Dendritic cell treated with granulocyte-macrophage colony-stimulating factor and Interleukin-4, amounts not matched to agents 40 ng/mL and 50 ng/mL, for 4 days (primary cell): Measurements from ENCODE around the gene POM121L12.

Experiments
- H3K27ac Mint-ChIP-seq: one replicate; pipeline ENCODE4 v1.8.0; 2022; ENCODE audit warnings: mild to moderate bottlenecking, mixed read lengths
- H3K27me3 Mint-ChIP-seq: one replicate; pipeline ENCODE4 v1.8.0; 2022; ENCODE audit warnings: mild to moderate bottlenecking, mixed read lengths
- H3K36me3 Mint-ChIP-seq: one replicate; pipeline ENCODE4 v1.8.0; 2022; ENCODE audit warnings: low read depth, mixed read lengths
- H3K4me1 Mint-ChIP-seq: one replicate; pipeline ENCODE4 v1.8.0; 2022; ENCODE audit warnings: low read depth, mixed read lengths
- H3K4me3 Mint-ChIP-seq: one replicate; pipeline ENCODE4 v1.8.0; 2022; ENCODE audit warnings: mild to moderate bottlenecking, moderate library complexity, mixed read lengths
- H3K9me3 Mint-ChIP-seq: one replicate; pipeline ENCODE4 v1.8.0; 2022; ENCODE audit warnings: mixed read lengths
- intact Hi-C: fragments of 100-400 bp; cut with micrococcal nuclease; formaldehyde crosslinking; loops from one replicate; pipeline ENCODE4 v1.15.0; 2022

POM121L12 gene

DNA sequence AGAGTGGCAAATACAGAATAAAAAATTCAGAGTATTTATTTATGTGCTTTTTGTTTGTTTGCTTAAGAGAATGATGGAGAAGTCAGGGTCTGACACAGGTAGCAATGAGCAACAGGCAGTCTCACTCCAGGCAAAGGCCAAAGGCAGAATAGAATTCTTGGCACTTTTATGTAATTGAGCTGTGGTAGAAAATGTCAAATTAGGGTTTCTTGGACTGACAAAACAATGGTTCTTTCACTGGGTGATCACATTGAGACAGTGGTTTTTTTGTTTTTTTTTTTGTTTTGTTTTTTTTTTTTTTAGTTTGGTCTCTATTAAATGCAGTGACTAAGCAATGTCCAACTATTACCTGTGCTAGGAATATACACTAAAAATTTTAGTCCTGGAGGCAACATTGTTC is 27.4 kb downstream of the POM121L12 start:
- H3K4me1 Mint-ChIP-seq = no peaks in the 10 kb centered on the region
- peaks cover 49% of the 10 kb centered on the region for H3K9me3 Mint-ChIP-seq
- H3K27me3 Mint-ChIP-seq = no peaks in the 10 kb centered on the region
- H3K36me3 Mint-ChIP-seq = no peaks in the 10 kb centered on the region
- H3K27ac Mint-ChIP-seq = no peak overlapping the region
- H3K4me3 Mint-ChIP-seq = no peak overlapping the region
- intact Hi-C loops = no loop called here

DNA sequence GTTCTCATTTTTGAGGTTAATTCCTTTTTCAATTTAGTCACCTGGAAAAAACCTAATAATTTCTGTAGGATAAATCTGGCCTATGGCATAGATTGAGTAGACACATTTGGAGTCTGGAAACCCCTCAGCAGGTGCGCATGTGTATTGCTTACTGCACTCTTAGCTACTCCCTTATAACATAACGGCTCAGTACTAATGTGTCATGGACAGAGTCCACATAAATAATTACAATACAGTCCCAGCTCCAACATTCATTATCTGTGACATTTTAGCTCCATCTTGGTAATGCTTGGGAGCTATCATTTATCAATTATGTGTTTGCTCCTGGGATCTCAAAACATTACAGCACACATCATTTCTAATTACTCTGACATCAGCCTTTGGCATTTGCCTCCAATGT is 33.2 kb downstream of the POM121L12 start:
- Mint-ChIP-seq H3K4me1 (no peaks in the 10 kb centered on the region), H3K4me3 (no peak overlapping the region), H3K9me3 (peaks cover 19% of the 10 kb centered on the region), H3K27ac (no peak overlapping the region), H3K36me3 (no peaks in the 10 kb centered on the region), H3K27me3 (no peaks in the 10 kb centered on the region)
- intact Hi-C loops = no loop called here

DNA sequence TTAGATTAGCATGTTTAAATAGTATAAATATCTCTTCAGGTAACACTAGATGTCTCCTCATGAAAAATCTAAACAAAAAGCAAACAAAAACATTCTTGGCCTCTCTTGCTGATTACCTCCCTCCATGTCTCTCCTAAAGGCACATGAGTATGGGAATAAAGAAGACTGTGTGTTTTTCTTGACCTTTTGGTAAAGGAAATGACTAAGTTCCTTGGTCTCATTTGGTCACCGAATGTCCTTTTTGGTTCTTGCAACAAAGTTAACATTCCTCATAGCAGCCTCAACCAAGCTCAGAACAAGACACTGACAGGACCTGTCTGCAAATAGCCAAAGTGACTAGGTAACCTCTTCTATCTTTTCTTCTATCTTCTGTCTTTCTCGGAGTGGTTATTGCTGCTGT is 35.5 kb downstream of the POM121L12 start:
- Mint-ChIP-seq H3K4me1 (no peaks in the 10 kb centered on the region), H3K36me3 (no peaks in the 10 kb centered on the region), H3K27ac (no peak overlapping the region), H3K9me3 (peaks cover 20% of the 10 kb centered on the region), H3K27me3 (no peaks in the 10 kb centered on the region), H3K4me3 (no peak overlapping the region)
- intact Hi-C loops = no loop called here
